HCT116 (cell line): ENCODE measurements around the gene CHML.

Experiments used
- FOSL1 ChIP-seq: IDR thresholded peaks from 2 replicates; pipeline ENCODE4 v1.6.1; 2012; ENCODE audit warnings: low read depth
- MAX ChIP-seq: IDR thresholded peaks from 2 replicates; pipeline ENCODE4 v1.6.1; 2012
- POLR2A ChIP-seq: IDR thresholded peaks from 2 replicates; pipeline ENCODE4 v1.7.0; 2011; ENCODE audit warnings: borderline replicate concordance; ENCODE audit not compliant: insufficient read depth, insufficient read length; ENCODE audit errors: extremely low read depth
- POLR2AphosphoS5 ChIP-seq: IDR thresholded peaks from 2 replicates; pipeline ENCODE4 v1.6.1; 2011; ENCODE audit warnings: mild to moderate bottlenecking, low read depth, low read length, moderate library complexity
- RAD21 ChIP-seq: IDR thresholded peaks from 2 replicates; pipeline ENCODE4 v1.6.1; 2012; ENCODE audit warnings: low read depth, mild to moderate bottlenecking
- REST ChIP-seq: IDR thresholded peaks from 2 replicates; pipeline ENCODE4 v1.6.1; 2012; ENCODE audit warnings: low read depth
- SIN3A ChIP-seq: IDR thresholded peaks from 2 replicates; pipeline ENCODE4 v1.6.1; 2012; ENCODE audit warnings: low read depth
- TCF7L2 ChIP-seq: IDR thresholded peaks from 2 replicates; pipeline ENCODE4 v1.7.0; 2011; ENCODE audit warnings: borderline replicate concordance, inconsistent platforms; ENCODE audit not compliant: insufficient read depth, insufficient read length; ENCODE audit errors: extremely low read depth
- TF ChIP-seq, protein P1 (sequence below), 3 experiments: fragments of 200-600 bp in 1 of 3; sonication (generic) in 1 of 3; IDR thresholded peaks in 2 of 3; conservative IDR thresholded peaks in 1 of 3; 2 replicates each; pipeline ENCODE4 v1.5.1; 2012 to 2017; ENCODE audit warnings: low read depth in 2 of 3, low read length in 2 of 3, antibody characterized with exemption in 1 of 3, borderline replicate concordance in 1 of 3, control low read depth in 1 of 3, mild to moderate bottlenecking in 1 of 3, mixed read lengths in 1 of 3, mixed run types in 1 of 3, moderate library complexity in 1 of 3; ENCODE audit not compliant: insufficient read depth in 1 of 3

- TF ChIP-seq FOSL1 (no peak), POLR2A (no peak), POLR2AphosphoS5 (no peak), SIN3A (no peak), RAD21 (no peak), MAX (no peak), REST (no peak), TCF7L2 (no peak)
- TF ChIP-seq, protein P1, sequence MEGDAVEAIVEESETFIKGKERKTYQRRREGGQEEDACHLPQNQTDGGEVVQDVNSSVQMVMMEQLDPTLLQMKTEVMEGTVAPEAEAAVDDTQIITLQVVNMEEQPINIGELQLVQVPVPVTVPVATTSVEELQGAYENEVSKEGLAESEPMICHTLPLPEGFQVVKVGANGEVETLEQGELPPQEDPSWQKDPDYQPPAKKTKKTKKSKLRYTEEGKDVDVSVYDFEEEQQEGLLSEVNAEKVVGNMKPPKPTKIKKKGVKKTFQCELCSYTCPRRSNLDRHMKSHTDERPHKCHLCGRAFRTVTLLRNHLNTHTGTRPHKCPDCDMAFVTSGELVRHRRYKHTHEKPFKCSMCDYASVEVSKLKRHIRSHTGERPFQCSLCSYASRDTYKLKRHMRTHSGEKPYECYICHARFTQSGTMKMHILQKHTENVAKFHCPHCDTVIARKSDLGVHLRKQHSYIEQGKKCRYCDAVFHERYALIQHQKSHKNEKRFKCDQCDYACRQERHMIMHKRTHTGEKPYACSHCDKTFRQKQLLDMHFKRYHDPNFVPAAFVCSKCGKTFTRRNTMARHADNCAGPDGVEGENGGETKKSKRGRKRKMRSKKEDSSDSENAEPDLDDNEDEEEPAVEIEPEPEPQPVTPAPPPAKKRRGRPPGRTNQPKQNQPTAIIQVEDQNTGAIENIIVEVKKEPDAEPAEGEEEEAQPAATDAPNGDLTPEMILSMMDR (IDR thresholded peaks at IDR 0.05 in 2 of 3, conservative IDR thresholded peaks at IDR 0.05 in 1 of 3; ENCODE audit: borderline replicate concordance in 1 of 3, insufficient read depth in 1 of 3, low read depth in 2 of 3, low read length in 2 of 3), result no peak
Observed at GRCh38 chr1:241603731-241604245, 36.4 kb downstream of the CHML start.
